Osteoblast (primary cell): Measurements from ENCODE around the gene GUCA2B. TPM values are rescaled to one million over a fixed set of nuclear protein-coding genes. Genes with fewer than 3 reads are reported as not detected.

ENCODE experiments used
- DNase-seq: peaks from one replicate; pipeline ENCODE4 v3.0.0; 2011; ENCODE audit warnings: low spot score, mixed read lengths; ENCODE audit not compliant: insufficient read length; ENCODE audit errors: missing footprints
- H2AFZ ChIP-seq: 2 replicates; pipeline ENCODE4 v1.6.0; 2011; ENCODE audit warnings: mild to moderate bottlenecking, low read length
- H3K27ac ChIP-seq: 2 replicates; pipeline ENCODE4 v1.5.1; 2011; ENCODE audit warnings: mild to moderate bottlenecking, low read depth, low read length, moderate library complexity
- H3K27me3 ChIP-seq: 2 replicates; pipeline ENCODE4 v1.6.0; 2012; ENCODE audit warnings: mild to moderate bottlenecking, control low read depth, inconsistent platforms, low read length, moderate library complexity; ENCODE audit not compliant: insufficient read depth
- H3K36me3 ChIP-seq: 2 replicates; pipeline ENCODE4 v1.5.1; 2011; ENCODE audit warnings: mild to moderate bottlenecking, low read length, control low read depth, moderate library complexity; ENCODE audit not compliant: insufficient read depth
- H3K4me1 ChIP-seq: 2 replicates; pipeline ENCODE4 v1.5.1; 2011; ENCODE audit warnings: mild to moderate bottlenecking, low read length, control low read depth, moderate library complexity; ENCODE audit not compliant: insufficient read depth
- H3K4me2 ChIP-seq: 2 replicates; pipeline ENCODE4 v1.6.0; 2011; ENCODE audit warnings: mild to moderate bottlenecking, low read length; ENCODE audit not compliant: insufficient read depth
- H3K4me3 ChIP-seq: fragments of 200-600 bp; sonication (generic); 3 replicates; pipeline ENCODE4 v1.5.1; 2012; ENCODE audit warnings: mild to moderate bottlenecking, low read length, inconsistent platforms; ENCODE audit not compliant: insufficient read depth
- H3K79me2 ChIP-seq: 2 replicates; pipeline ENCODE4 v1.6.0; 2012; ENCODE audit warnings: mild to moderate bottlenecking, low read length, control low read depth, inconsistent platforms; ENCODE audit not compliant: insufficient read depth
- H3K9me3 ChIP-seq: 2 replicates; pipeline ENCODE4 v1.5.1; 2011; ENCODE audit warnings: low read depth, low read length, control low read depth
- H4K20me1 ChIP-seq: 2 replicates; pipeline ENCODE4 v1.6.0; 2012; ENCODE audit warnings: mild to moderate bottlenecking, low read length, control low read depth; ENCODE audit not compliant: insufficient read depth
- total RNA-seq: library from RNA; depleted of rRNA; stranded (reverse); fragments of >200 nt; gene quantifications from 2 replicates; pipeline ENCODE4 v1.2.3, GENCODE V29; 2012
- TF ChIP-seq, protein P1 (sequence below): IDR thresholded peaks from 2 replicates; pipeline ENCODE4 v1.5.1; 2011; ENCODE audit warnings: mild to moderate bottlenecking, low read depth, low read length, moderate library complexity; ENCODE audit errors: extremely low read depth

GUCA2B gene
- total RNA-seq, 1 donor: not detected

- H3K27me3 ChIP-seq: peaks cover 8% of the 10 kb centered on the region
- no peak overlapping the region for H3K4me2 ChIP-seq
Measured at GRCh38 chr1:42114229-42114628, 39.0 kb upstream of the GUCA2B start.

GRCh38 chr1:42117214-42117613 lies 36.0 kb upstream of the GUCA2B start:
- no peak for DNase-seq
- no peaks in the 10 kb centered on the region for H3K79me2 ChIP-seq
- no peaks in the 10 kb centered on the region for H4K20me1 ChIP-seq
- no peak overlapping the region for H3K4me2 ChIP-seq
- no peak overlapping the region for H2AFZ ChIP-seq
- no peak overlapping the region for H3K27ac ChIP-seq
- H3K9me3 ChIP-seq: no peaks in the 10 kb centered on the region
- TF ChIP-seq, protein P1, sequence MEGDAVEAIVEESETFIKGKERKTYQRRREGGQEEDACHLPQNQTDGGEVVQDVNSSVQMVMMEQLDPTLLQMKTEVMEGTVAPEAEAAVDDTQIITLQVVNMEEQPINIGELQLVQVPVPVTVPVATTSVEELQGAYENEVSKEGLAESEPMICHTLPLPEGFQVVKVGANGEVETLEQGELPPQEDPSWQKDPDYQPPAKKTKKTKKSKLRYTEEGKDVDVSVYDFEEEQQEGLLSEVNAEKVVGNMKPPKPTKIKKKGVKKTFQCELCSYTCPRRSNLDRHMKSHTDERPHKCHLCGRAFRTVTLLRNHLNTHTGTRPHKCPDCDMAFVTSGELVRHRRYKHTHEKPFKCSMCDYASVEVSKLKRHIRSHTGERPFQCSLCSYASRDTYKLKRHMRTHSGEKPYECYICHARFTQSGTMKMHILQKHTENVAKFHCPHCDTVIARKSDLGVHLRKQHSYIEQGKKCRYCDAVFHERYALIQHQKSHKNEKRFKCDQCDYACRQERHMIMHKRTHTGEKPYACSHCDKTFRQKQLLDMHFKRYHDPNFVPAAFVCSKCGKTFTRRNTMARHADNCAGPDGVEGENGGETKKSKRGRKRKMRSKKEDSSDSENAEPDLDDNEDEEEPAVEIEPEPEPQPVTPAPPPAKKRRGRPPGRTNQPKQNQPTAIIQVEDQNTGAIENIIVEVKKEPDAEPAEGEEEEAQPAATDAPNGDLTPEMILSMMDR: no peak
- H3K27me3 ChIP-seq: peaks cover 8% of the 10 kb centered on the region
- no peak overlapping the region for H3K4me3 ChIP-seq
- no peaks in the 10 kb centered on the region for H3K4me1 ChIP-seq
- no peaks in the 10 kb centered on the region for H3K36me3 ChIP-seq

More at GRCh38 chr1:42114229-42114628, 39.0 kb upstream of the GUCA2B start:
- Histone ChIP-seq H3K27ac (no peak overlapping the region), H3K4me3 (no peak overlapping the region), H3K9me3 (no peaks in the 10 kb centered on the region), H3K4me1 (no peaks in the 10 kb centered on the region), H4K20me1 (no peaks in the 10 kb centered on the region), H2AFZ (no peak overlapping the region), H3K36me3 (no peaks in the 10 kb centered on the region), H3K79me2 (no peaks in the 10 kb centered on the region)
- DNase-seq: no peak
- TF ChIP-seq, protein P1: no peak

- H3K79me2 ChIP-seq: no peaks in the 10 kb centered on the region
- H4K20me1 ChIP-seq: no peaks in the 10 kb centered on the region
- no peak overlapping the region for H3K4me2 ChIP-seq
- H3K9me3 ChIP-seq: no peaks in the 10 kb centered on the region
- TF ChIP-seq, protein P1: no peak
- no peak overlapping the region for H3K27ac ChIP-seq
- no peaks in the 10 kb centered on the region for H3K4me1 ChIP-seq
- no peak overlapping the region for H3K4me3 ChIP-seq
- DNase-seq: no peak
- no peak overlapping the region for H2AFZ ChIP-seq
- H3K36me3 ChIP-seq: no peaks in the 10 kb centered on the region
- H3K27me3 ChIP-seq: peaks cover 8% of the 10 kb centered on the region
Measured at GRCh38 chr1:42118125-42118524, 35.1 kb upstream of the GUCA2B start.

GRCh38 chr1:42122408-42122807 lies 30.8 kb upstream of the GUCA2B start:
- H3K27ac ChIP-seq: no peak overlapping the region
- no peaks in the 10 kb centered on the region for H3K36me3 ChIP-seq
- no peaks in the 10 kb centered on the region for H3K9me3 ChIP-seq
- no peak for DNase-seq
- TF ChIP-seq, protein P1: no peak
- no peak overlapping the region for H2AFZ ChIP-seq
- H3K4me2 ChIP-seq: no peak overlapping the region
- H3K4me1 ChIP-seq: no peaks in the 10 kb centered on the region
- no peak overlapping the region for H3K4me3 ChIP-seq
- H3K79me2 ChIP-seq: no peaks in the 10 kb centered on the region
- no peaks in the 10 kb centered on the region for H4K20me1 ChIP-seq
- H3K27me3 ChIP-seq: peaks cover 3% of the 10 kb centered on the region
